NCI-H510A (cell line): ENCODE results near the gene KIF20A.
"Not testable (repeated sequence)": the region's sequence is repeated elsewhere in the genome, so short reads cannot be mapped to it uniquely, and the experiment has no call there.

Experiments used
- DNase-seq: peaks from one replicate; lab custom pipeline; 2025; lab: John Stamatoyannopoulos, UW

Gene KIF20A

DNA sequence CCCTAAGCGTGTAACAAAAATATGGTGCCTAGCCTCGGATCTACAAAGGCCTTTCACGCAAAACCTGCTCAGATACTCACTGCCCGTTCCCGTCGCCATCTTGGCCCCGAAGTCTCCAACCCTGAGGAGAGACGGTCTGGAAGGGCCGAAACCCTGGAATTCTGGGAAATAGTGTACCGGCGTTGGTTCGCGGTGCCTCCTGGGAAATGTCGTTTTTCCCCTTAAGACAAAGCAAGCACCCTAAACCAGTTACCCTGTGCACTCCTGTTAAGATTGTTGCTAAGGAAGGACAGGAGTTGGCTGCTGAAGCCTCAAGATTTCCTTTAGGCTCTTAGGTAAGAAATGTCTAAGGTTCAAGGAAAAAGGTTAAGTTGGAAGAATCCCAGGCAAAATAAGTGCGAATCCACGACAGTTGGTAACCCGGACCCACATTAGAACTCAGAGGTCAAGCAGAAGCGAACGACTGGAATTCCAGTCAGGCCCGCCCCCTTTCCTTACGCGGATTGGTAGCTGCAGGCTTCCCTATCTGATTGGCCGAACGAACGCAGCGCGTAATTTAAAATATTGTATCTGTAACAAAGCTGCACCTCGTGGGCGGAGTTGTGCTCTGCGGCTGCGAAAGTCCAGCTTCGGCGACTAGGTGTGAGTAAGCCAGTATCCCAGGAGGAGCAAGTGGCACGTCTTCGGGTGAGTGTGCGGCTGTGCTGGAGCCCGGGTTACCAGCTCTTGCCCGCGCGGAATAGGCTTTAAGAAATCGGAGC lies at the start of gene KIF20A, which contains the start of gene BRD8:
TSS of gene KIF20A (plus strand) at position 597 of the 761 bp plus-strand sequence. CDS start 569 bp downstream, outside the sequence.
TSS of gene BRD8 (minus strand) at position 115 of the 761 bp plus-strand sequence. CDS start at position 99, 16 bp downstream.
- peak; percentile 76 for DNase-seq

DNA sequence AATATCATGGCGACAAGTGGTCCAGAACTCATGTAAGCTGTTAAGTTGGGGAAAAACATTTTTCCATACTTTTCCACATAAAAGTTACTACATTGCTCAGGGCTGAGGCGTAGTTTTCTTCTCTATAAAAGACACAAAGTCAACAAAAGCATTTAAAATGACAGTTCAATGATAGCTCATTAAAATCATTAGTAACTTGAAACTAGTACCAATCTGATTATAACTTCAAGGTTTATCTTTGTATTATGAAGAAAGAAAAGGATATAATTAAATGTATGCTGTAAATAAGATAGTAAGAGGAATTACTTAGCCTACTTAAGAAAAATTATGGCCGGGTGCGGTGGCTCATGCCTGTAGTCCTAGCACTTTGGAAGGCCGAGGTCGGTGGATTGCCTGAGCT lies 49.6 kb upstream of the KIF20A start:
- DNase-seq, result no peak

GRCh38 chr5:138132543-138132942 lies 46.4 kb upstream of the KIF20A start:
- DNase-seq, result no peak

GRCh38 chr5:138138949-138139780 lies 39.7 kb upstream of the KIF20A start, which contains the start of gene NME5:
TSS of gene NME5 (minus strand) at chr5:138139428. CDS start at chr5:138138780, 648 bp downstream.
- DNase-seq, result peak; percentile 38

DNA sequence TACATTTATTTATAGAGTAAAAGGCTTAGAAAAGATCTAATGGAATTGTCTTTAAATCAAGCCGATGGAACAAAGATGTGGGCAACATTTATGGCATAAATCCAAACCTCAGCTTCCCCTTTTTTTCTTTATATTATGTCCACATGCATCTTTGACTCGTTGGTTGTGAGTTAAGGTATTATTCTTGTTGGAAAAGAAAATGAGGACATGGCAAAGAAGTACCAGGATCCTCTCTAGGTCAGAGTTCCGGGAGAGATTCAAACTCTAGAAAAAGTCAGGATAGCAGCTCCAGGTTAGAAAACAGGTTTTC lies 39.2 kb upstream of the KIF20A start:
- DNase-seq, result no peak

DNA sequence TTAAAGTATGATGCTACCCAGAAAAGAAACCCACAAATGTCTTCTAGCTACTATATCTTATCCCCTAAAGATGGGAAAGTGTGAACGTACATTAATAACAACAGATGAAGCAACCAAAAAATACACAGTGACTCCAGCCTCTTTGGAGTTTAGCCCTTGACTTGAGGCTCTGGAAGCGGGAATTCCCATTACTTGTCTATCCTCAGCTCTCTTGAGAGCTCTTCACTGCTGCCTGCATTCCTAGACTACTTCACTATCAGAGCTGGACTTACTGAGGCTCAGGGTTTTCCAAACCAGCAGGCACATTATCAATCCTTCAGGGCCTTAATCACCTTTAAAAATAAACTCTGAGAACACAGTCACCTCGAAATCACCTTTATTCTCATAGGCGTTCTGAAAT lies 38.6 kb upstream of the KIF20A start:
- DNase-seq, result no peak

GRCh38 chr5:138141734-138142133 lies 37.2 kb upstream of the KIF20A start:
- no peak for DNase-seq

- not testable (repeated sequence) for DNase-seq
Observed at GRCh38 chr5:138143578-138143977, 35.3 kb upstream of the KIF20A start.

GRCh38 chr5:138148811-138149210 lies 30.1 kb upstream of the KIF20A start:
- no peak for DNase-seq

GRCh38 chr5:138149530-138149929 lies 29.4 kb upstream of the KIF20A start:
- DNase-seq, result no peak

DNA sequence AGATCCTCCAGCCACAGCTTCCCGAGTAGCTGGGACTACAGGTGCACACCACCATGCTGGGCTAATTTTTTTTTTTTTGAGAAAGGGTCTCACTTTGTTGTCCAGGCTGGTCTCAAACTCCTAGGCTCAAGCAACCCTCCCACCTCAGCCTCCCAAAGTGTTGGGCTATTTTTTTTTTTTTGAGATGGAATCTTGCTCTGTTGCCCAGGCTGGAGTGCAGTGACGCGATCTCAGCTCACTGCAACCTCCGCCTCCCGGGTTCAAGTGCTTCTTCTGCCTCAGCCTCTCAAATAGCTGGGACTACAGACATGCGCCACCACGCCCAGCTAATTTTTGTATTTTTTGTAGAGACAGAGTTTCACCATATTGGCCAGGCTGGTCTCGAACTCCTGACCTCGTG lies 22.9 kb upstream of the KIF20A start:
- DNase-seq, result not testable (repeated sequence)

DNA sequence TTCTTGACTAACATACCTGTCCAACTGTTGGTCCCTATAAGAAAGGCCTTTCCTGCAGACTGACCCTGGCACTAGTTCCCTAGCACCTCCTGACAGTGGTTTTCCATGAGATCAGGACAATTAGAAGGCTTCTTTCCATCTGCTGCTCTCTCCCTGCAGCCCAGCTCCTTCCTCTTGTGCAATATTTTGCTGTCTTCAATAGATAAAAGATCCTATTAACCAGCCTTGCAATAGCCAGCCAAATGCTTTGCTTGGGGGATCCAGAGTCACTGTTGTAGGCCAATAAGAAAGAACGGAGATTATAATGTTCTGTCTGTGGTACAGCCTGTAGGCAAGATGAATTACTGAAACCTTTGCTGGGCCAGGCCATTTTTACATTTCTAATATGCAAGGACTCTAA lies 21.3 kb upstream of the KIF20A start:
- DNase-seq, result no peak

DNA sequence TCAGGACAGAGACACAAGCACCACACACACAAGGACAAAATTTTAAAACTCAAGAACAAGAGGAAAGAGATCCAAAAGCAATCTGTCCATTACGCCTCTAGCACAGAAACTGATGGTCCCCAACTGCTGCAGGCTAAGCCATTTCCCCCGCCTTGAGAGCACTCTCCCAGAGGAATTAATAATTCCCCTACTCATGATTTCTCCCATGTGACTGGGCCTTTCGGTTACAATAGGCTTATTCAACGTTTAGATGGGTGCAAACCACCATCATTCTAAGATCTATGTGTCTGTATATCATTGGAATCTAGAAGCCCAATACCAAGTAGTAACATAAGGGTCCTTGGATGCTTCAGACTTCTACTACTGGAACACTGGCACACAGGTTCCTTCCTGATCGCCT lies 19.2 kb upstream of the KIF20A start:
- DNase-seq, result no peak

GRCh38 chr5:138160706-138161105 lies 18.2 kb upstream of the KIF20A start:
- DNase-seq, result no peak

GRCh38 chr5:138163721-138164120 lies 15.2 kb upstream of the KIF20A start:
- DNase-seq, result no peak

DNA sequence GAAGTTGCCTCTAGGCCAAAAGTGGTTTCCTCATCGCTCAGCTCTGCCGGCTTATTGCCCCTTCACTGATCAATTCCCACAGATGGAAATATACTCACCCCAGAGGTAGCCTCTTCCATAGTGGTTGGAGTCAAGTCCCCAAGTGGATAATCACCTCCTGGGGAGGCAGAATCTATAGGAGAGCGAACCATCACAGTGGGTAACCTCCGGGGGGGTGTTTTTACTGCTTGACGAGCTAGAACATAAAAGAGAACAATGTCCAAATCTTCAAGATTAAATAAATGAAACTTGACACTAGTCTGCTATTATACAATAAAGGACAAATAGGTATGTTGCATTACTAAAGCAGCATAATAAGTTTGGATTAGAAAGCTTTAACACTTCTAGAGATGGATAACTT lies 9.8 kb upstream of the KIF20A start:
- DNase-seq, result no peak

- no peak for DNase-seq
Observed at GRCh38 chr5:138170299-138170698, 8.6 kb upstream of the KIF20A start.

DNA sequence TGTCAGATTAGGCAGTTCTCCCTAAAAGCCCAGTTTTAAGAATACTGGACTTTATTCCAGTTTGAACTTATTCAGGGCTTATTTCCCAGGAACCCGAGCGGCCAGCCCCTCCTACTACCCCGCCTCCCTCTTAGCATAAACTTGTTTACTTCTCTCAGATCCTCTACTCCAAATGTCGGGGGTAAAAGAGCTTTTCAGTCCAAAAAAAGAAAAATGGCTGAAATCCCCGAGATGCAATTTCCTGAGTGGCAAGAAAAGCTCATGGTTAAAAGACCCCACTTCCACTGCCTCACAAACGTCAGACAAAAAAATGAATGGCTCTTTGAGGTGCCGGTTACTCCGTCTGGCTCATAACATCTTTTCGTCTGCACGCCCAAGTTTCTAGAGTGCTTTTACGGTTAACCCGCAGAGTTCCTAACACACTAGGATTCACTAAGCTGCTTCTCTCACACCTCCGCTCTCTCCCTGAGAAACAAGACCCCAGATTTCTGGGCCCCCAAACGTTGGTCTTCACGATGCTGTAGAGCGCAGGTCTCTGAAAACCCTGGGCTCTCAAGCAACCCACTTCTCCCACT lies 884 bp upstream of the KIF20A start:
- no peak for DNase-seq

DNA sequence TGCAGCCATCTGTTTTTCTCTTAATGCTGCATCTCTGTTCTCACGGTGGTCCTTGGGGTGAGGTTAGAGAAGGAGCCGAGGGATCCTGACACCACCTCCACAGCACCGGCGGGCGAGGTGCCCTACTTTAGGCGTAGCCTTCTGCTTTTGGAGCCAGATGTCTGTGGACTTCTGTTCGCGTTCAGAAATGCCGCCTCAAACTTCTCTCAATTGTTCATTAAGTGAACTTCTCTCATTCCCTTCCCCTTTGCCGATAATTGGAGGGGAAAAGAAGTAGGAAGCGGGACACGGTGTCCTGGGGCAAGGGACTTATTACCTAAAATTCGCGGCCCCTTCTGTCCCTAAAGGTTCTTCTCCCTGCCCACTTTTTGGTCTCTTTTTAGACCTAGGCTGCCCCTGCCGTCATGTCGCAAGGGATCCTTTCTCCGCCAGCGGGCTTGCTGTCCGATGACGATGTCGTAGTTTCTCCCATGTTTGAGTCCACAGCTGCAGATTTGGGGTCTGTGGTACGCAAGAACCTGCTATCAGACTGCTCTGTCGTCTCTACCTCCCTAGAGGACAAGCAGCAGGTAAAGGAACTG lies 455 bp downstream of the KIF20A start:
- DNase-seq, result no peak

DNA sequence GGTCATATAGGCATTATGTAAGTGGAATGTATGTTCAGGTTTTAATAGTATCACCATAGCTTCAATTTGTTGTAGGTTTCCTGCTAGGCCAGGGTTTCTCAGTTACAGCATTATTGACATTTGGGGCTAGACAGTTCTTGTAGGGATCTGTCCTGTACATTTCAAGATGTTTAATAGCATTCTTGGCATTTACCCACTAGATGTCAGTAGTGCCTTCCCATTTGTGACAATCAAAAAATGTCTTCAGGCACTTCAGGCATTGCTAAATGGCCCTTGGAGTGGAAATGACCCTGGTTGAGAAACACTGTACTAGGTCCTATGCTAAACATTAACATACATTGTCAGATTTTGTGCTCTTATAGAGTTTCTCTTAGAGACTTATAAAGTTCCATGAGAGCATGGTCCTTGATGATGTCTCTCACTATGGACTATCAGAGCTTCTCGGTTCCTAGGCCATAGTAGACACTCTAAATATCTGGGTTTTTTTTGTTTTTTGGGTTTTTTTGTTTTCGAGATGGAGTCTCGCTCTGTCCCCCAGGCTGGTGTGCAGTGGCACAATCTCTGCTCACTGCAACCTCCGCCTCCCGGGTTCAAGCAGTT lies 1.4 kb downstream of the KIF20A start:
- no peak for DNase-seq

- DNase-seq, result no peak
Observed at GRCh38 chr5:138180841-138181240, 1.9 kb downstream of the KIF20A start.

DNA sequence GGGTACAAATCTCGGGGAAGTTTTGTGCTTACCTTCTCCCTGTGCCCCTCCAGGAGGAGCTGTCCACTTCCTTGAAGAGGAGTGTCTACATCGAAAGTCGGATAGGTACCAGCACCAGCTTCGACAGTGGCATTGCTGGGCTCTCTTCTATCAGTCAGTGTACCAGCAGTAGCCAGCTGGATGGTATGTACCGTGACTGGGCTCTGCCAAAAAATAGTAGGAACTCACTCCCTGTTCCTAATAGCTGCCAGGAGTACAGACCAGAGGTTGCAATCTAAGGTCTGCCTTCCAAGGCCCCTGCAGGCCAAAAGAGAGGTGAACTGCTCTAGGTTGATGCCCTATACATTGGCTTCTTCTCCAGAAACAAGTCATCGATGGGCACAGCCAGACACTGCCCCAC lies 3.9 kb downstream of the KIF20A start:
- DNase-seq, result no peak
